GM19372 (cell line): Measurements from ENCODE around the gene TYK2.

Source experiments
- ATAC-seq: cut with Tn5 transposase; IDR thresholded peaks from one replicate; pipeline ENCODE4 v1.9.1; 2021; ENCODE audit warnings: mild to moderate bottlenecking, low read depth, moderate library complexity; ENCODE audit not compliant: unreplicated experiment

TYK2 gene

GRCh38 chr19:10317045-10317856, 63.1 kb downstream of the TYK2 start:
- ATAC-seq = no peak

DNA sequence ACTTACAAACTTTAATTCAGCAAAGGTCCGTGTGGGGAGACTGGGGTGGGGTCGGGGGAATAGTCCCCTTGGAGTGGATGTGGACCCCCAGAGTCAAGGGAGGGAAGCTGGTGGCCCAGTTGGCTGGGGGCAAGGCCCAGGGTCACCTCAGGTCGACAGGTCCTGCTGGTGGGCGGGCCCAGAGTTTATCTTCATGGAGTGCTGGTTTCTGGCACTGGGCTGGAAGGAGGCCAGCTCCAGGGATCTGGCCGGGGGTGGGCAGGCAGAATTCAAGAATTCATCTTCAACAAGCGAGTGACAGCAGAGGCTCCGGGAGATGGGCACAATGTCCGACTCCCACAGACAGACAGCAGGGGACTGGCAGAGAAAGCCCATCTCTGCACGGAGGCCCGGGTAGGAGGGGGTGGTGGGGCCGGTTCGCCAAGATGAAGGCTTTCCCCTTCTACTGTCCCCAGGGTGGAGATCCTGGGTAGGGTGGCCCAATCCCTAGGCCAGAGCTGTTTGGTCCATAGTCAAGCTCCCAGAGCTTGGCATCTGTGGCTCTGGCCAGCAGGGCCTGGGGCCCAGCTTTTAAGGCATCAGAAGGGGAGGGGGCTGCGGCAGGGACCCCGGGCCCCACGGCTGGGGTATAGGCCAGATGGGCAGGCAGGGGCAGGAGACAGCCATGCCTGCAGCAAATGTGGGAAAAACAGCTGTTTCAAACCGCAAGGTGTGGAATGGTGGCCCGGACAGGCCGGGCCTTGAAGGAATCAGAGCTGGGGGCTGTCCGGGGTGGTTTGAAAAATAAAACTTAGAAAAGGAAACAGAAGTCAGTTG, 63.9 kb downstream of the TYK2 start:
- ATAC-seq = no peak

- peak; percentile 56 for ATAC-seq
Measured at GRCh38 chr19:10315335-10316214, 64.8 kb downstream of the TYK2 start, which contains the start of gene FDX2. Gene FDX2 (minus strand): TSS chr19:10316015. CDS start chr19:10315996, 19 bp downstream.

DNA sequence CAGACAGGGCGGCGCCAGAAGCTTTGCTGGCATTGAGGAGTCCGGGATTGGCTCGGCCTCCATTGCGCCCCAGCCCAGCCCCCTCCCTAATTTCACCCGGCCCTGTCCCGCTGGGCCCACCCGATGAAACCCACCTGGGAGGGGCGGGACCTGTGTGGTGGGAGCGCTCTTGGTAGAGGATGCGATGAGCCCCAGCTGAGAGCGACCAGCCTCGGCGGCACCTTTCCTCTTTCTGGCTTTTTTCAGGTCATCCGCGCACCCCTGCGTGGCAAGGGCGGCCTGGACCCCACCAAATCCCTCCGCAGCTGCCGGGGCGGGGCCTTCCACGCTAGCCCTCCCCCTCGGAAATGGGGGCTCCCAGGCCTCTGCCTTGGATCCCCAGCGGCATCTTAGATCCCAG, 70.9 kb downstream of the TYK2 start, which contains the start of gene ZGLP1:
ZGLP1 (minus strand) TSS at position 393 of the 400 bp plus-strand sequence.
- ATAC-seq = no peak

DNA sequence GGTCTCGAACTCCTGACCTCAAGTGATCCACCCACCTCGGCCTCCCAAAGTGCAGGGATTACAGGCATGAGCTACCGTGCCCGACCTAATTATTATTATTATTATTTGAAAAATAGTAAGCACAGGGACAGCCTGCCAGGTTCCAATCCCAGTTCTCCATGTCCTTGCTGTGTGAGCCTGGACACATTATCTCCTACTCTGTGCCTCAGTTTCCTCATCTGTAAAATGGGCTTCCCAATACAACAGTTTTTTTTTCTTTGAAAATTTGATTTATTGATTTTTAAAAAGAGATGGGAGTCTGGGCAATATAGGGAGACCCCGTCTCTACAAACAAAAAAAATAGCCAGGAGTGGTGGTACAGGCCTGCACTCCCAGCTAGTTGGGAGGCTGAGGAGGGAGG, 74.0 kb downstream of the TYK2 start:
- ATAC-seq = no peak

DNA sequence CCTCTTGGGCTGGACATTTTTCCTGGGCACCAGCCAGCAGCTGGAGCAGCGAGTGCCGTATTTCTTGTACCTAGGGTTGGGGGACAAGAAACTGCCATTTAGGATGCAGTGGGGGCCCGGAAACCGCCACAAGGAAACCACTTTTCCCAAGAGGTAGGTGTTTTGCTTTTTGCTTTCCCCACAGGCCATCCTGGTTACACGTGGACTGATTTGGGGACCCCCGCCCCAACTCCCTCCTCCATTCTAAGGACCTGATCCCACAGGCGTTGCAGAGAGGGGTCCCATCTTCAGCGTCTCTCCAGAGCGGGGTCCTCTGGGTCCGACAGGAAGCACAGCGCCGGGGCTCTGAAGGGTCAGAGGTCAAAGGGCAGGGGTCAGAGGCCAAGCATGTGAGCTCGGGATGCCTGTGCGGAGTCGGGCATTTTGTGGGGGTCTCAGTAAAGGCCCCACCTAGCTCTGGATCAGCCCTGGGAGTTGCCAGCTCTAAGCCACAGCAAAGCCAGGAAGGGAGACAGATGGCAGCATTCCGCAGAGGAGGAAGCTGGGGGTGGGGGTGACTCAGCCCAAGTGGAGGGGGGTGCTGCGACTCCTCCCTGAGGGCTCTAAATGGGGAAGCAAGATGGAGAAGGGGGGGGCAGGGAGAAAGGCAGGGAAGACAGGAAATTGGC, 75.1 kb downstream of the TYK2 start:
- ATAC-seq = no peak
